HG03457 (cell line): ENCODE data around the gene SEMA4D.

Experiments used
- ATAC-seq: cut with Tn5 transposase; IDR thresholded peaks from one replicate; pipeline ENCODE4 v1.9.1; 2021; ENCODE audit warnings: moderate number of reproducible peaks; ENCODE audit not compliant: unreplicated experiment

The SEMA4D gene

GRCh38 chr9:89497978-89498851, at the start of gene SEMA4D:
Gene SEMA4D, minus strand, starts transcription at chr9:89498113. Its CDS starts 92,657 bp downstream, at chr9:89405456.
- no peak for ATAC-seq

DNA sequence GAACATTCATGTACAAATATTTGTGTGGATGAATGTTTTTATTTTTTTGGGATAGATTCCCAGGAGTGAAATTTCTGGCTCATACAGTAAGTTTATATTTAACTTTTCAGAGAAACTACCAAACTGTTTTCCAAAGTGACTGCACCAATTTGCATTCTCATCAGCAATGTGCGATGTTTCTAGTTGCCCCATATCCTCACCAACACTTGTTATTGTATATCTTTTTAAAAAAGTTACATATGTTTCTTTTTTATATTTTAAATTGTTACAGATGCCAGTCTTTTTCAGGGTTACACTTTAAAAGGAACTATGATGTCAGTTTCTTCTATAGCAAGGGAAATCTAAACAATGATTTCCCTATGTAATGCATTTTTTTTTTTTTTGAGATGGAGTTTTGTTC, 49.1 kb upstream of the SEMA4D start:
- no peak for ATAC-seq

DNA sequence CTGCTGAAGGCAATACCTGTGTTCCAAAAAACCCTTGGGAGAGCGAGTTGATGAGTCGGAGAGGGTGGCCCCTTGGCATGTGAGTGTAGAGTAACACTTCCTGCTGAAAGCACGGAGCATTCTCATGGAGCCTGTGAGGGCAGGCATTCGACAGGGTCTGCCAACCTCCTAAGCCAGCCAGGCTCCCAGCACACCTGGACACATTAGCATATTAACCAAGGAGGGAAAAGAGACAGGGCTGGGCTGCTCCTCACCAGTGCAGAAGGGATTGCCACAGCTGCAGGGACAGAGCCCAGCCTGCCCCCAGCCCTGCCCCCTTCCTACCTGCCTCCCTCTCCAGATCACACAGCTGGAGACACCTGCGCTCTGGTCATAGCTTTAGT, 46.4 kb upstream of the SEMA4D start:
- no peak for ATAC-seq

- ATAC-seq, result no peak
These were observed 45.8 kb upstream of the SEMA4D start for GRCh38 chr9:89543621-89544278.

DNA sequence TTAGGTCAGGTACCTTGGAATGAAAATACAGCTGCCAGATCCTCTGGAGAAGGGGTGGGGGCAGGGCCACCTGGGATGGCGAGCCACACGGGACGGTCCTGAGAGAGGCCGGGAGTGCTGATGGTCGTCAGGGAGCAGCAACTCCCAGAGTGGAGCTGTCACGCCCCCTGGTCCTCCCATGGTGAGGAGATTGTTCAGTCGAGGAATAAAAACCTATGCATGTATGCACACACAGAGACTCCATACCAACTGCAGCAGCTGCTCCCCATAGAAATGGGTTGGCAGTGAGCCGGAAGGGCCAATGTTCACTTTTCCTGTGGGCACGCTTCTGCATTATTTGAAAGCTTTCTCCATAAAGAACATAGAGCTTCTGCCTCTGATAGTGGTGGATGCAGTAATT, 45.2 kb upstream of the SEMA4D start:
- no peak for ATAC-seq

DNA sequence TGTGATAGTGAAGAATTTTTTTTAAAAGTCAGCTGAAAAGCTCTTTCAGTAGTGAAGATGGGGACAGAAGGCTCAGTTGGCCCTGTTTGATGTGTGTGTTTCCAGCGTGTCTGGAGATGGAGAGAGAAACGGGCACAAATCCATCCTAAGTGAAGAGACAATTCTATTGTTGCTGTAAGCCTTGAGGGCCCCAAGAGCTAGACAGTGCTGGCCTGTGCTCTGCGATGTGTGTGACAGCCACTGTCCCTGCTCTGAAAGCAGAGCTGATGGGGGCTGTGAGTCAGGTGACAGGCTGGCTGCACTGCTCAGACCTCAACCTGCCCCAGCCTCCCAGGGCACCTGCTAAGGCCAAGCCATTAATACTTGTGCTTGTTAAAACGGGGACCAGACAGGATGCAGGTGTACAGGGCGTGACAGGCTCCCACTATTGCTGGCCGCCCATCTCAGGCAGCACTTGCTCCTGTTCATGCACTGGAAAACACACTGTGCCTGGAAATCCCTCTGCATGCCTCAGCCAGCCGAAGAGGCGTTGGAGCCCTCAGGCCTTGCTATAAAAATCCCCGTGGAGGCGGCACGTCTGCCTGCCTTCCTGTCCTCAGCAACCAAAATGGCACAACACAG, 44.6 kb upstream of the SEMA4D start:
- no peak for ATAC-seq

GRCh38 chr9:89541798-89542197, 43.9 kb upstream of the SEMA4D start:
- ATAC-seq, result no peak

DNA sequence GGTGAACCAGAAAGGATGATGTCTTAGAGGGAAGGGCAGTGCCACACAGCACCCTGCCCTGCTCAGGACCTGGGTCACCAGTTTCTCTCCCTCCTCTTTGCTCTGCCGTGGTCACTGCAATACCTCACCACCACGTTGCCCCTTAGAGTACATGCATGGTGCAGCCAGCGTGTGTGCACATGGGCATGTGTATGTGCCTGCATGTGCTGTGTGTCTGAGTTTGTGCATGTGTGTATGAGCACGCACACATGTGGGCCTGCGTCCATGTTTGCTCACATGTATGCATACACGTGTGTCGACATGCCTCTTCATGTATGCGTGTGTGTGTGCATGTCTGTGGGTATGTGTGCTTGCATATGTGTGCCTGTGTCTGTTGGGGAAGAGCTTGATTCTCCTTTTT, 41.5 kb upstream of the SEMA4D start:
- ATAC-seq, result no peak

- ATAC-seq, result no peak
These were observed 41.0 kb upstream of the SEMA4D start for GRCh38 chr9:89538871-89539270.

GRCh38 chr9:89537166-89537565, 39.3 kb upstream of the SEMA4D start:
- no peak for ATAC-seq

DNA sequence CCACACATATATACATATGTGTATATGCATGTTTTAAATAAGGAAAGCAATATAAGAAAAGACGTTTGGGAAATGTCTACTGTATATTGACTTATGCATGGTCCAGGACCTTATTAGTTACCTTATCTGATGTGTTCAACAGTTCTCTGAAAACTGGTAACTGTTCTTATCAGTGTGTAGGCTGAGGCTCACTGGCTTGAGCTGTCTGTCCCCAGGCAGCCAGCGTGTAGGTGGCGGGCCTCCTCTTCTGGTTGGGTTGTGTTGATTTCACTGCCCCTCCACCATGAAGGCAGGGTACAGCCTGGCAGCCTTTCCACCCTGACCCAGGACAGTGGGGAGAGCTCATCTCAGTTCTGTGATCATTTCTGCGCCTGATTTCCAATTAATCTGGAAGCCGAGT, 38.7 kb upstream of the SEMA4D start:
- ATAC-seq, result no peak

DNA sequence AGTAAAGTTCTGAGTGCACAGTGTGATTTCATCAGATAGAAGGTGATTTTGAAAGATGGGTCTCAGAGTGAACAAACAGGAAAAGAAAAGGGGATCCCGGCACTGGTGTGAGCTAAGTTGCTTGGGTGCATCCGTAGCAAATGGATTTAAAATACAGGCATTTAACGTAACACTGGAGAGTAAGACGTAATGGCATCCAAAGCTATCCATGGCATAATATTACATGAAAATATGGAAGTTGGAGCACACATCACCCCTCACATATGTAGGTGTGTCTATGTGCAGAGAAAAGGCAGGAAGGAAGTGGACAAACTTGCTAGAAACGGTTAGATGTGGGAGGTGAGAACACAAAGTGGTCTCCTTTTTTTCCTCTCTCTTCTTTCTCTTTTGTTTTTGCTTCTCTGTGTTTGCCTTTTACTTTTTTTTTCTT, 38.2 kb upstream of the SEMA4D start:
- ATAC-seq, result no peak

- ATAC-seq, result no peak
These were observed 37.5 kb upstream of the SEMA4D start for GRCh38 chr9:89535461-89535860.

DNA sequence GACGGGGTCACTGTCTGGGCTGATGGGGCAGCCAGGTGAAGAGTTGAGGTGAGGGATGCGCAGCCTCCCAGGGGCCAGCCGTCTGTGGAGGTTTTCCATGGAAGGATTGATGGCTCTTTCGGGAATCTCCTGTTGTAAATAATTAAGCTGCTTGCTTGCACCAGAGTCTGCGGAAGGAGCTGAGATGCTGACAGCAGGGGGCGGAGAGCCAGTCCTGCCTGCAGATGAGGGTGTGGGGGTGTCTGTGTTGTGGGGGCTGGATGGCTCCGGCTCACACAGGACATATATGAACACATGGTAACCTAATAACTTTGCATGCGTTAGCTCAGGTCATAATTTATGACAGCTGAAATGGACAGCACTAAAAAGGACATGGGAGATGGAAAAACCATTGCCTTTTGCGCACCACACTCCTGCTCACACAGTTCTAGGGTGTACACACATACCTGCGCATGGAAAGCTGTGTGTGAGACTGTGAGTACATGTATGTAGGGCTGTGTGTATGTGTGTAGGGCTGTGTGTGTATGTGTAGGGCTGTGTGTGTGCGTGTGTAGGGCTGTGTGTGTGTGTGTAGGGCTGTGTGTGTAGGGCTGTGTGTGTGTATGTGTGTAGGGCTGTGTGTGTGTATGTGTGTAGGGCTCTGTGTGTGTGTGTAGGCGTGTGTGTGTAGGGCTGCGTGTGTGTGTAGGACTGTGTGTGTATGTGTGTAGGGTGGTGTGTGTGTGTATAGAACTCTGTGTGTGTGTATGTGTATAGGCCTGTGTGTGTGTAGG, 36.8 kb upstream of the SEMA4D start:
- ATAC-seq, result no peak

- no peak for ATAC-seq
These were observed 35.6 kb upstream of the SEMA4D start for GRCh38 chr9:89533411-89534095.

DNA sequence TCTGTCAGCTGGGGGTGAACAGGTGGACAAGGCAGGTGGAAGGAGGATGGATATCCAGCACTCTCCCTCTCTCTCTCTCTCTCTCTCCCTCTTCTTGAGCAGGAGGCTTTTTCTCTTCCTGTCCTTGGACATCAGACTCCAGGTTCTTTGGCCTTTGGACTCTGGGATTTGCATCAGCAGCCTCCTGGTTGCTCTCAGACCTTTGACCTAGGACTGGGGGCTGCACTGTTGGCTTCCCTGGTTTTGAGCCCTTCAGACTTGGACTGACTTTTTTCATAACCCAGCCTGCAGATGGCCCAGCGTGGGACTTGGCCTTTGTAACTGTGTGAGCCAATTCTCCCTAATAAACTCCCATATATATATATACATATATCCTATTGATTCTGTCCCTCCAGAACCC, 35.0 kb upstream of the SEMA4D start:
- ATAC-seq, result no peak

GRCh38 chr9:89532478-89532877, 34.6 kb upstream of the SEMA4D start:
- ATAC-seq, result no peak

DNA sequence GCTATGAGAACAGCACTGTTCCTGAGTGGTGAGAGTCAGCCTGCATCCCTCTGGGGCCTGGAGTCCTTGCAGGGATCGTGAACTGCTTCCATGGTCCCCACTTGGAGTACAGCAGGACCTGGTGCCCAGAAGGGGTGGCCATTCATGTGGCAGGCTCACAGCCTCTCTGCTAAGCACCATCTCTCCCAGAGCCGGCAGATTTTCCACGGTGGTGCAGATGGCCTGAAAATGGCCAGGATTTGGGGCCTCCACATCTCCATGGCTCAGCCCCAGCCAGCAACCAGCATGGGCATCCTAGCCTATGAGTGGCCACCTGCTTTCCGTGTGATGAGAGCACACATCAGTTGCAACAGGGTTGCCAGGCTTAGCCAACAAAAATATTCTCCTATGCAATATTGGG, 33.9 kb upstream of the SEMA4D start:
- no peak for ATAC-seq

DNA sequence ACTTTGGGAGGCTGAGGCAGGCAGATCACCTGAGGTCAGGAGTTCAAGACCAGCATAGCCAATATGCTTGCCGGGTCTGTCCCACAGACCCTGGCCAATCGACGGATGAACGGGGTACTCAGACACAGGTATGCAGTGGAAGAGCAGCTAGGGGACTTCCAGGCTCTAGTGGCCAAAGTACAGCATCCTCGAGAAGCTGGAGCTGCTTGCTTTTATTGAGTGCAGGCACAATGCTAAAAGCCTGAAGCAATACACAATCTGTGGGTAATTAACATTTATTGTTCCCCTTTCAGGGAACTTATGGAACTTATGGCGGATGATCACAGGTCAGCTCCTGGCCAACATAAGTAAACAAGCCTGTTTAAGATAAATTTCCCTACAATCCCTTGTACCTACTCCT, 32.8 kb upstream of the SEMA4D start:
- ATAC-seq, result no peak

GRCh38 chr9:89529243-89530035, 31.5 kb upstream of the SEMA4D start:
- no peak for ATAC-seq
